Measurements from ENCODE around the gene LMOD3.
A peak's percentile ranks its signal among the peaks of the same experiment; 100 is the strongest.

The LMOD3 gene

DNA sequence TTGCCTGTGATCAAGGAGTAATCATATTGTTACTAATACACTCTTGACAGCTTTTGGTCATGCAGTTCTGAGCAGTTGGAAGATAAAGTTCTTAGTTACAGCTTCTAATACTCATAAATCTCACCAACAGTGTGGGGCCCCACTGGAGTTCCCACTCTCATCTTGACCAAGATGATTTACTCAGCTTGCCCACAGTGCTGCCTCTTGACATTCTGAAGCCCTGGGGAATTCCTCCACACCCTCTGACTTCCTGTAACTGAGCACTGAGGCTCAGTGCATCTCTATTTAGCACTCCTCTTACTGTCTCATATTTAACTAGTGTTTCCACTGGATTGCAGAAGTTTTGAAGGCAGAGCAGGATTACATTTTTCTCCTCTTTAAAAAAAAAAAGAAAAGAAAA, 39.6 kb downstream of the LMOD3 start:
- H3K4me3 ChIP-seq (ENCODE audit: extremely low read depth, insufficient read depth, low read length, poor library complexity, severe bottlenecking): no peak overlapping the region
- peaks cover 39% of the 10 kb centered on the region for H3K4me1 ChIP-seq (ENCODE audit: control insufficient read depth, insufficient read depth, low read length, poor library complexity, severe bottlenecking)
- H3K36me3 ChIP-seq (ENCODE audit: control insufficient read depth, insufficient read depth, low read length): peaks cover 6% of the 10 kb centered on the region
- peak overlapping the region; percentile 78 for H3K27ac ChIP-seq (ENCODE audit: low read depth, low read length, severe bottlenecking)
- no peaks in the 10 kb centered on the region for H3K9me3 ChIP-seq (ENCODE audit: control insufficient read depth, low read length)

DNA sequence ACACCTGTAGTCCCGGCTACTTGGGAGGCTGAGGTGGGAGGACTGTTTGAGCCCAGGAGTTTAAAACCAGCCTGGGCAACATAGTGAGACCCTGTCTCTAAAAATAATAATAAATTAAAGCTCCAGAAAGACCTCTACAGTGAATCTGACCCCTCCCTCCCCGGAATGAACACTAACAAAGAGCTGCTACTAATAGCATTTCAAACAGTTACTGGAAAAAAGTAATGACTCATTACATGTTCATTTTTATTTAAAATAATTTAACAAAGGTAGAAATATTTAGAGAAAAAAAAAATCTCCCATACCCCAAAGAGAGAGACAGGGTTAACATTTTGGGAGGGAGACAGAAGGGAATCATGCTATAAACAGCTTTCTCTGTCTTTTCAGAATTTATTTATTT, 40.0 kb downstream of the LMOD3 start:
- Histone ChIP-seq H3K27ac (ENCODE audit: low read depth, low read length, severe bottlenecking) (peak overlapping the region; percentile 78), H3K4me1 (ENCODE audit: control insufficient read depth, insufficient read depth, low read length, poor library complexity, severe bottlenecking) (peaks cover 35% of the 10 kb centered on the region), H3K36me3 (ENCODE audit: control insufficient read depth, insufficient read depth, low read length) (peaks cover 6% of the 10 kb centered on the region), H3K4me3 (ENCODE audit: extremely low read depth, insufficient read depth, low read length, poor library complexity, severe bottlenecking) (no peak overlapping the region), H3K9me3 (ENCODE audit: control insufficient read depth, low read length) (no peaks in the 10 kb centered on the region)
- WGBS, 2 experiments (ENCODE audit: insufficient coverage in 2 of 2): no CpG with 5 or more reads among the region's 2 CpGs

DNA sequence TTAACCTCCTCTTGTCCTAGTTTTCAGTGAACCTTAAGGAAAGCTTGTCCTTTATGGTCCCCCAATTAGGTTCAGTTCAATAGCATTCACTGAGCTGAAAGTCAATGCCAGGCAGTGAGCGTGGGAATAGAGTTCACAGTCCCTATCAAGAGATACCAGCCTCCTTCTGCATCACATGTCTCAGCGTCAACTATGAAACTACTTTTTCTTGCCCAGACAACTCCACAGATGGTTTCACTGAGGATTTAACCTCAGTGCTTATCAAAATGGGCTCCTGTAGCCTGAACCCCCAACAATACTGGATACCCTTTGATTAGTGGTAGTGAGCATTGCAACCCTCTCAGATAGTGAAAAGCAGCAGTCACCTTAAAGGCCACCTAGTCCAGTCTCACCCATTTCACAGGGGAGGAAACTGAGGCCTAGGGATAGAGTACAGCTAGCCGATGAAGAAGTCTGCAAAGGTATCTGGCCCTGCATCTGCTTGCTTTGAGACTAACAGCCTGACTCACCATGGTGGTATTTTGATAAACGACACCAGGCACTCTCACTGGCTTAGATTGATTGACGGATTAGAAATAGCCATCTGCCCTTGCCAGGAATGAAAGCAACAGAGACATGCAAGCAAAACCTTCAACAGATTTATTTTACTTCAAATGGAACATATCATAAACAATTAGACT, 40.7 kb downstream of the LMOD3 start:
- H3K36me3 ChIP-seq (ENCODE audit: control insufficient read depth, insufficient read depth, low read length): peaks cover 6% of the 10 kb centered on the region
- 74 to 84% methylated on average over 5 of the region's 5 CpGs for WGBS, 2 experiments (ENCODE audit: insufficient coverage in 2 of 2)
- no peak overlapping the region for H3K4me3 ChIP-seq (ENCODE audit: extremely low read depth, insufficient read depth, low read length, poor library complexity, severe bottlenecking)
- peak overlapping the region; percentile 78 for H3K27ac ChIP-seq (ENCODE audit: low read depth, low read length, severe bottlenecking)
- peaks cover 29% of the 10 kb centered on the region for H3K4me1 ChIP-seq (ENCODE audit: control insufficient read depth, insufficient read depth, low read length, poor library complexity, severe bottlenecking)
- H3K9me3 ChIP-seq (ENCODE audit: control insufficient read depth, low read length): no peaks in the 10 kb centered on the region

DNA sequence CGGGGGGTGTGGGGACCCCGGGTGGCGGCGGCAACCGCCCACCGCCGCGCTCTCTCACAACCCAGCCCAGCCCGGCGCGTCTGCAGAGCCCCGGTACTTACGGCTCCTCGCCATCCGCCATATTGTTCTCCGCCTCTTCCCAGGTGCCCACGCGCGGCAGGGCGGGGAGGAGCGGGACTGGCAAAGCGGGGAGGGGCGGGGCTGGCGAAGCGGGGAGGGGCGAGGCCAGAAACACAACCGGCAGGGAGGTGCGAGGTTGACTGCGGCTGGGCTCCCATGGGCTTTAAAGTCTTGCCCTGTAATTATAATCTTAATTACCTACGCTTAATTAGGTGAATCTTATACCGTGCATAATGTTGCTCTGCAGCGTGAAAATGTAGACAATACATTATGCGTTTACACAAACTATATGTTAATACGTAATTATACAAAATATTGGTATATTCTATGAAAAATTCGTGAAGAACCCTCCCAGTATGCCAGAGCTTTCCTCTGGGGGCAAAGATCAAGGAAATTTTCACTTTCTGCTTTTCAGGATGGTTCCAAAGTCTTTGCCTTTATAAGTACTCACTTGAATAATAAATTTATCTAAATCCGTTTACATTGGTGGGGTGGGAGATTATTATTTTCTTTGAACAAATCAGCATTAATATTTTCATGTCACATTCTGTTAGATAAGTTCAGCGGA, 42.0 kb downstream of the LMOD3 start, which contains the start of gene UBA3:
Gene UBA3 (minus strand): TSS at position 133 of the 688 bp plus-strand sequence. CDS start 12 bp downstream, at position 121.
- Histone ChIP-seq H3K9me3 (ENCODE audit: control insufficient read depth, low read length) (no peaks in the 10 kb centered on the region), H3K27ac (ENCODE audit: low read depth, low read length, severe bottlenecking) (peak within 1 kb of the TSS; percentile 62), H3K4me3 (ENCODE audit: extremely low read depth, insufficient read depth, low read length, poor library complexity, severe bottlenecking) (peak within 1 kb of the TSS; percentile 76), H3K36me3 (ENCODE audit: control insufficient read depth, insufficient read depth, low read length) (peaks cover 6% of the 10 kb centered on the region), H3K4me1 (ENCODE audit: control insufficient read depth, insufficient read depth, low read length, poor library complexity, severe bottlenecking) (peaks cover 20% of the 10 kb centered on the region)
- 0% methylated on average over 9 of the region's 37 CpGs; no CpG with 5 or more reads in 1 of the 2 experiments for WGBS, 2 experiments (ENCODE audit: insufficient coverage in 2 of 2)

DNA sequence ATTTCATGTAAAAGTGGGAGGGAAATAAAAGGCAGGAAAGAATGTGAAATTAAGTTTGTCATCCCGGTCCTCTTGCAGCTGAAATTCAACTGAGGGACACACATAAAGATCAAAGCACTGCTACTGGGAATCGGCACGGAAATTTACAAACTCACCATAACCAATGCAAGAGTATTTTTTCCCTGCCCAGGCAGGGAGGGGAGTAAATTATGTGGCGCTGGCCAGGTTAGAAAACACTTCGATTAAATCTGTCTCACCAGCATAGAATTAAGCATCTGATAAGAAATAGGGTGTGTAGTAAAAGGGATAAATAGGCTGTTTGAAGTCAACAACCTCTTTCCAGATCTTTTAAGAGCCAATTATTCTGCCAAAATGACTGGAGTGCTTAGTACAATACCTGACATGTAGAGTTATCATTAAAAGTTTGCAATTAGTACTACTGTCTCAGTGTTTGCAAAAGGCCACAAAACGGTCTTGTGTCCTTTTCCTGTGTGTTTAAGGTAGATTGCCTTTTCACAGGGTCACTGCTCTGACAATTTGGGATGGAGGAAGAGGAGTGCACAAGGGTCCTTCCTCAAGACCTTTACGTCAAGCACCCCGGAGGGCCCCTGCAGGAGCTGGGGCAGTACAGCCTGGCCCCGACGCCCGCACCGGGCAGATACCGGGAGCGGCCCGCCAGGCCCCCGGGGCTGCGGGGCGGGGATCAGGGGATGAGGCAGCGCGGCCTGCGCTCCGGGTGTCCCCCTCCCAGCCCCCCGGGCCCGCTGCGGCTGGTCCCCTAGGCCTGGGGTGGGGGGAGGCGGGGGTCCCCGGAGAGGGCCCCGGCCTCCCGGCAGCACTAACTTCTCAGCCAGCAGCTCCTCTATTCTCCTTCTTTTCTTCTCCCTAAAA, 42.9 kb downstream of the LMOD3 start:
- H3K4me1 ChIP-seq (ENCODE audit: control insufficient read depth, insufficient read depth, low read length, poor library complexity, severe bottlenecking): peaks cover 20% of the 10 kb centered on the region
- peak overlapping the region; percentile 62 for H3K27ac ChIP-seq (ENCODE audit: low read depth, low read length, severe bottlenecking)
- H3K36me3 ChIP-seq (ENCODE audit: control insufficient read depth, insufficient read depth, low read length): peaks cover 11% of the 10 kb centered on the region
- H3K9me3 ChIP-seq (ENCODE audit: control insufficient read depth, low read length): no peaks in the 10 kb centered on the region
- WGBS, 2 experiments (ENCODE audit: insufficient coverage in 2 of 2): 0% methylated on average over 2 to 18 of the region's 29 CpGs
- peak overlapping the region; percentile 76 for H3K4me3 ChIP-seq (ENCODE audit: extremely low read depth, insufficient read depth, low read length, poor library complexity, severe bottlenecking)

DNA sequence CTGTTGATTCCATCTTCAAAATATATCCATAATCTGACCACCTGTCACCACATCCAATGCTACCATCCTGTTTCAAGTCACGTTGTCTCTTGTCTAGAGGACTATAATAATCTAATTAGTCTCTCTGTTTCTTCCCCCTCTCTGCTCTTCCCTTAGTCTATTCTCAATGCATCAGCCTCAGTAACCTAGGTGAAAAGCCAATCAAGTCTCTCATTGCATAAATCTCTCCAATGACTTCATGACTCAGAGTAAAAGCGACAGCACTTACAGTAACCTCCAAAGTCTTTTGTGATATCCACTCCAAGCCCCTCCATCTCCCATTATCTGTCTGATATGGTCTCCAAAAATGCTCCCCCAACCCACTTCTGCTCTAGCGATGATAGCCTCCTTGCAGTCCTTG, 49.5 kb downstream of the LMOD3 start:
- 91 to 98% methylated on average over 3 of the region's 3 CpGs for WGBS, 2 experiments (ENCODE audit: insufficient coverage in 2 of 2)
- peaks cover 50% of the 10 kb centered on the region for H3K36me3 ChIP-seq (ENCODE audit: control insufficient read depth, insufficient read depth, low read length)
- H3K9me3 ChIP-seq (ENCODE audit: control insufficient read depth, low read length): no peaks in the 10 kb centered on the region
- H3K4me1 ChIP-seq (ENCODE audit: control insufficient read depth, insufficient read depth, low read length, poor library complexity, severe bottlenecking): no peaks in the 10 kb centered on the region
- no peak overlapping the region for H3K4me3 ChIP-seq (ENCODE audit: extremely low read depth, insufficient read depth, low read length, poor library complexity, severe bottlenecking)
- no peak overlapping the region for H3K27ac ChIP-seq (ENCODE audit: low read depth, low read length, severe bottlenecking)

DNA sequence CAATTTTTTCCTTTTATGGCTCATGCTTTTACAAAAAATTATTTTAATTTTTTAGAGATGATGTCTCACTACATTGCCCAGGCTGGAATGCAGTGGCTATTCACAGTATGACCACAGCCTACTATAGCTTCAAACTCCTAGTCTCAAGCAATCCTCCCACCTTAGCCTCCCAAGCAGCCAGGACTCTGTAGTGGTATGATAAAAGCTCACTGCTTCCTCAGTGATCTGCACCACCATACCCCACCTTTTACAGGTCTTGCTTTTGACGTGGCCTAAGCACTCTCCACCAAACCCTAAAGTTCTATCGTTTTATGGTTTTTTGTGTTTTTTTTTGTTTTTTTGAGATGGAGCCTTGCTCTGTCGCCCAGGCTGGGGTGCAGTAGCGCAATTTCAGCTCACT, 56.3 kb downstream of the LMOD3 start:
- H3K9me3 ChIP-seq (ENCODE audit: control insufficient read depth, low read length): no peaks in the 10 kb centered on the region
- H3K4me3 ChIP-seq (ENCODE audit: extremely low read depth, insufficient read depth, low read length, poor library complexity, severe bottlenecking): no peak overlapping the region
- 0 to 50% methylated on average over 1 to 2 of the region's 4 CpGs for WGBS, 2 experiments (ENCODE audit: insufficient coverage in 2 of 2)
- no peak overlapping the region for H3K27ac ChIP-seq (ENCODE audit: low read depth, low read length, severe bottlenecking)
- no peaks in the 10 kb centered on the region for H3K4me1 ChIP-seq (ENCODE audit: control insufficient read depth, insufficient read depth, low read length, poor library complexity, severe bottlenecking)
- H3K36me3 ChIP-seq (ENCODE audit: control insufficient read depth, insufficient read depth, low read length): peaks cover 67% of the 10 kb centered on the region

DNA sequence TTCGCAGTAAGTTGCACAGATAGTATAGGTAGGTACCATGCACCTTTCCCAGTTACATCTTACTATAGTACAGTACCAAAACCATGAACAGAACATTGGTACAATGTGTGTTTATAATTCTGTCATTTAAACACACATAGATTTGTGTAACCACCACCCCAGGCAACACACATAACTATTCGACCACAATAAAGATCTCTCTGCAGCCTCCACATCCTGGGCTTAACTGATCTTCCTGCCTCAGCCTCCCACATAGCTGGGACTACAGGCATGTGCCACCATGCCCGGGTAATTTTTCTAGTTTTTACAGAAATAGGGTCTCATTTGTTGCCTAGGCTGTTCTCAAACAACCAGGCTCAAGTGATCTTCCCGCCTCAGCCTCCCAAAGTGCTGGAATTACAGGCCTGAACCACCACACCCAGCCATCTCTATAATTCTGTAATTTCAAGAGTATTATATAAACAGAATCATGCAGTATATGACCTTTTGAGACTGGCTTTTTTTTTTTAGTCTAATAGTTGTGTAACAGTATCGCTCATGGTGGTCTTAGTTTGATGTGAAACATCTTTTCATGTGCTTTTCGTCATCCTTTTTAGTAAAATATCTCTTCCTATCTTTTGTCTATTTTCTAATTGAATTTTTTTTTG, 57.0 kb downstream of the LMOD3 start:
- Histone ChIP-seq H3K4me1 (ENCODE audit: control insufficient read depth, insufficient read depth, low read length, poor library complexity, severe bottlenecking) (no peaks in the 10 kb centered on the region), H3K9me3 (ENCODE audit: control insufficient read depth, low read length) (no peaks in the 10 kb centered on the region), H3K36me3 (ENCODE audit: control insufficient read depth, insufficient read depth, low read length) (peaks cover 67% of the 10 kb centered on the region), H3K27ac (ENCODE audit: low read depth, low read length, severe bottlenecking) (no peak overlapping the region), H3K4me3 (ENCODE audit: extremely low read depth, insufficient read depth, low read length, poor library complexity, severe bottlenecking) (no peak overlapping the region)
- 85 to 100% methylated on average over 2 of the region's 6 CpGs for WGBS, 2 experiments (ENCODE audit: insufficient coverage in 2 of 2)

DNA sequence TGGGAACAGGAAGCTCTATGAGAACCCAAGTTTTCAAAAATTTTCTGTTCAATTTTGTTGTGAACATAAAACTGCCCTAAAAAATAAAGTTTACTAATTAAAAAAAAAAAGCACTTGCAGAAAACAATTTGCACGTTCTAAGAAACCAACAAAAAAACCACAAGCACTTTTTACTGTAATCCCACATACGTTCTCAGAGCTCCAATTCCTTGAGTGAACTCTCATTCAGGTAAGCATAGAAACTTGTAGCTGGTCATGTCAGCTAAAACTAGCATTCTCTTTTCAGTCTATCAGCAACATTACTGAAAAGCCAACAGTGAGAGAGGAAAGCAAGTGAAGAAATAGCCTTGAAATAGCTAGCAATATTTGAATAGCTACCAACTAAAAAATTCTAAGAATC, 58.8 kb downstream of the LMOD3 start:
- 100% methylated on average over 1 of the region's 2 CpGs for WGBS, 2 experiments (ENCODE audit: insufficient coverage in 2 of 2)
- Histone ChIP-seq H3K4me3 (ENCODE audit: extremely low read depth, insufficient read depth, low read length, poor library complexity, severe bottlenecking) (no peak overlapping the region), H3K4me1 (ENCODE audit: control insufficient read depth, insufficient read depth, low read length, poor library complexity, severe bottlenecking) (no peaks in the 10 kb centered on the region), H3K27ac (ENCODE audit: low read depth, low read length, severe bottlenecking) (no peak overlapping the region), H3K9me3 (ENCODE audit: control insufficient read depth, low read length) (no peaks in the 10 kb centered on the region), H3K36me3 (ENCODE audit: control insufficient read depth, insufficient read depth, low read length) (peaks cover 73% of the 10 kb centered on the region)

DNA sequence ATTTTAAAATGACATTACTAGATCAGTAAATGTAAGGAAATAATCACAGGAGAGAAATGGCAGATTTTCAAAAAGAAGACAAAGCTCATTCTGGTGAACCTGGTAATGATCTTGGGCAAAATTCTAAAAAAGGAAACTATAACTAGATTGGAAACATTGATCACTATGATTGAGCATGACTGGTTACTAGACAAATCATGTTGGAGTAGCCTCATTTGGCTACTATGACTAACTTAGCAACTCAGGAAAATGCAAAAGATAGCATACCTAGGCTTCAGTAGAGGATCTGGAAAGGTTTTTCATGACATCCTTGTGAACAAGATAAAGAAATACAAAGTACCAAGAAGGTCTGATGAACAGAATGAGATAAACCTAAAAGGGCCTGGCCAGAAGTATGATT, 62.7 kb downstream of the LMOD3 start:
- H3K4me1 ChIP-seq (ENCODE audit: control insufficient read depth, insufficient read depth, low read length, poor library complexity, severe bottlenecking): no peaks in the 10 kb centered on the region
- H3K36me3 ChIP-seq (ENCODE audit: control insufficient read depth, insufficient read depth, low read length): peaks cover 81% of the 10 kb centered on the region
- no peak overlapping the region for H3K4me3 ChIP-seq (ENCODE audit: extremely low read depth, insufficient read depth, low read length, poor library complexity, severe bottlenecking)
- H3K27ac ChIP-seq (ENCODE audit: low read depth, low read length, severe bottlenecking): no peak overlapping the region
- no peaks in the 10 kb centered on the region for H3K9me3 ChIP-seq (ENCODE audit: control insufficient read depth, low read length)
